ENCODE data around the gene MPHOSPH6.

GRCh38 chr16:82113741-82114140, 56.3 kb downstream of the MPHOSPH6 start:
- TF ChIP-seq, protein P1, sequence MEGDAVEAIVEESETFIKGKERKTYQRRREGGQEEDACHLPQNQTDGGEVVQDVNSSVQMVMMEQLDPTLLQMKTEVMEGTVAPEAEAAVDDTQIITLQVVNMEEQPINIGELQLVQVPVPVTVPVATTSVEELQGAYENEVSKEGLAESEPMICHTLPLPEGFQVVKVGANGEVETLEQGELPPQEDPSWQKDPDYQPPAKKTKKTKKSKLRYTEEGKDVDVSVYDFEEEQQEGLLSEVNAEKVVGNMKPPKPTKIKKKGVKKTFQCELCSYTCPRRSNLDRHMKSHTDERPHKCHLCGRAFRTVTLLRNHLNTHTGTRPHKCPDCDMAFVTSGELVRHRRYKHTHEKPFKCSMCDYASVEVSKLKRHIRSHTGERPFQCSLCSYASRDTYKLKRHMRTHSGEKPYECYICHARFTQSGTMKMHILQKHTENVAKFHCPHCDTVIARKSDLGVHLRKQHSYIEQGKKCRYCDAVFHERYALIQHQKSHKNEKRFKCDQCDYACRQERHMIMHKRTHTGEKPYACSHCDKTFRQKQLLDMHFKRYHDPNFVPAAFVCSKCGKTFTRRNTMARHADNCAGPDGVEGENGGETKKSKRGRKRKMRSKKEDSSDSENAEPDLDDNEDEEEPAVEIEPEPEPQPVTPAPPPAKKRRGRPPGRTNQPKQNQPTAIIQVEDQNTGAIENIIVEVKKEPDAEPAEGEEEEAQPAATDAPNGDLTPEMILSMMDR (conservative IDR thresholded peaks at IDR 0.05; ENCODE audit: low read depth, low read length) = no peak
- TF ChIP-seq EZH2 (IDR thresholded peaks at IDR 0.05; ENCODE audit: low read length, unreplicated experiment) (no peak), EZH2phosphoT487 (IDR thresholded peaks at IDR 0.05; ENCODE audit: borderline replicate concordance, low read length) (no peak)

Data from PC-3 (cell line).